ENCODE measurements around the gene RIN2.

DNA sequence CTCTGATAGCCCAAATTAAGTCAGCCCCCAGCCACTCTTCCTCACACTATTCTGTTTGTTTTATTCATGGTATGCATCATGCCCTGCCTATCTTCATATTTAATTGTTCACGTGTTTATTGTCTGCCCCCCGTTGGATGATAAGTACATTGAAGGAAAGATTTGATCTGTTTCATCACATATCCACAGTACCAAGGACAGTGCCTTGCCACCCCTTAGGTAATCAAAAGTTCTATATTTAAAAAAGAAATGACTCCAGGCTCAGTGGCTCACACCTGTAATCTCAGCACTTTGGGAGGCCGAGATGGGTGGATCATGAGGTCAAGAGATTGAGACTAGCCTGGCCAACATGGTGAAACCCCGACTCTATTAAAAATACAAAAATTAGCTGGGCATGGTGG lies 10.2 kb upstream of the RIN2 start:
- TF ChIP-seq EHMT2 (IDR thresholded peaks at IDR 0.05) (no peak), ATF1 (CRISPR knock-in tag; IDR thresholded peaks at IDR 0.05) (no peak), ATF1 (tag; IDR thresholded peaks at IDR 0.05) (no peak), ETV6 (IDR thresholded peaks at IDR 0.05; ENCODE audit: borderline replicate concordance in 1 of 2, low read depth in 2 of 2, low read length in 1 of 2) (no peak), ETV6 (CRISPR knock-in tag; IDR thresholded peaks at IDR 0.05; ENCODE audit: borderline replicate concordance) (no peak), ZNF133 (CRISPR knock-in tag; IDR thresholded peaks at IDR 0.05) (no peak)
- TF ChIP-seq, protein P1, sequence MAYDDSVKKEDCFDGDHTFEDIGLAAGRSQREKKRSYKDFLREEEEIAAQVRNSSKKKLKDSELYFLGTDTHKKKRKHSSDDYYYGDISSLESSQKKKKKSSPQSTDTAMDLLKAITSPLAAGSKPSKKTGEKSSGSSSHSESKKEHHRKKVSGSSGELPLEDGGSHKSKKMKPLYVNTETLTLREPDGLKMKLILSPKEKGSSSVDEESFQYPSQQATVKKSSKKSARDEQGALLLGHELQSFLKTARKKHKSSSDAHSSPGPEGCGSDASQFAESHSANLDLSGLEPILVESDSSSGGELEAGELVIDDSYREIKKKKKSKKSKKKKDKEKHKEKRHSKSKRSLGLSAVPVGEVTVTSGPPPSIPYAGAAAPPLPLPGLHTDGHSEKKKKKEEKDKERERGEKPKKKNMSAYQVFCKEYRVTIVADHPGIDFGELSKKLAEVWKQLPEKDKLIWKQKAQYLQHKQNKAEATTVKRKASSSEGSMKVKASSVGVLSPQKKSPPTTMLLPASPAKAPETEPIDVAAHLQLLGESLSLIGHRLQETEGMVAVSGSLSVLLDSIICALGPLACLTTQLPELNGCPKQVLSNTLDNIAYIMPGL (CRISPR knock-in tag; IDR thresholded peaks at IDR 0.05) = no peak
